Fibroblast of skin of abdomen (primary cell): ENCODE results near the gene ATP6V1B1.
A peak's percentile ranks its signal among the peaks of the same experiment; 100 is the strongest.

Experiments
- DNase-seq: peaks from one replicate; pipeline ENCODE4 v3.0.0-alpha.2; 2013

Gene ATP6V1B1

GRCh38 chr2:70901227-70902066 is 34.3 kb upstream of the ATP6V1B1 start:
- DNase-seq: peak; percentile 18

GRCh38 chr2:70902067-70902442 is 33.6 kb upstream of the ATP6V1B1 start:
- no peak for DNase-seq

GRCh38 chr2:70902579-70902978 is 33.1 kb upstream of the ATP6V1B1 start:
- no peak for DNase-seq

- no peak for DNase-seq
Measured at GRCh38 chr2:70903171-70903570, 32.5 kb upstream of the ATP6V1B1 start.

- DNase-seq: no peak
Measured at GRCh38 chr2:70903641-70904340, 31.9 kb upstream of the ATP6V1B1 start.

- DNase-seq: no peak
Measured at GRCh38 chr2:70904371-70905216, 31.1 kb upstream of the ATP6V1B1 start.

GRCh38 chr2:70905443-70906421 is 30.0 kb upstream of the ATP6V1B1 start:
- DNase-seq: no peak

- DNase-seq: no peak
Measured at GRCh38 chr2:70906439-70907005, 29.2 kb upstream of the ATP6V1B1 start.

- DNase-seq: no peak
Measured at GRCh38 chr2:70907130-70908057, 28.3 kb upstream of the ATP6V1B1 start.

GRCh38 chr2:70916291-70916690 is 19.4 kb upstream of the ATP6V1B1 start:
- no peak for DNase-seq

GRCh38 chr2:70918016-70918415 is 17.7 kb upstream of the ATP6V1B1 start:
- no peak for DNase-seq

GRCh38 chr2:70919672-70920366 is 15.9 kb upstream of the ATP6V1B1 start:
- peak; percentile 65 for DNase-seq

- DNase-seq: no peak
Measured at GRCh38 chr2:70920367-70920715, 15.4 kb upstream of the ATP6V1B1 start.

GRCh38 chr2:70921031-70921430 is 14.7 kb upstream of the ATP6V1B1 start:
- no peak for DNase-seq

- DNase-seq: no peak
Measured at GRCh38 chr2:70921839-70922234, 13.9 kb upstream of the ATP6V1B1 start.

- no peak for DNase-seq
Measured at GRCh38 chr2:70922235-70923234, 13.2 kb upstream of the ATP6V1B1 start.

- DNase-seq: no peak
Measured at GRCh38 chr2:70923378-70924015, 12.2 kb upstream of the ATP6V1B1 start.

- no peak for DNase-seq
Measured at GRCh38 chr2:70926042-70926441, 9.7 kb upstream of the ATP6V1B1 start.
